Left colon (tissue), 2 donors: ENCODE results near the gene PRR16. TPM values are rescaled to one million over a fixed set of nuclear protein-coding genes. Genes with fewer than 3 reads are reported as not detected.

Experiments used
- ATAC-seq: fragments of 200-7000 bp; cut with Tn5 transposase; one replicate; pipeline ENCODE4 v1.9.1; 2020; ENCODE audit warnings: mild to moderate bottlenecking, moderate library complexity
- DNase-seq, 2 donors: peaks; one replicate each; pipeline ENCODE4 v3.0.0-alpha.2; 2020
- intact Hi-C, 2 donors: fragments of 100-400 bp; cut with DNase I in 1 of 2; cut with micrococcal nuclease in 1 of 2; formaldehyde crosslinking; loops; one replicate each; pipeline versions ENCODE4 v1.11.2 to v1.14.0; 2022; cut with DNase I, micrococcal nuclease
- total RNA-seq, 2 donors: library from RNA; stranded (reverse); fragmentation: NEBNext Ultra II Directional; extraction: Animal tissue kit (Norgen Biotek cat#: 25700); gene quantifications; one replicate each; pipeline ENCODE4 v1.2.1, GENCODE V29; 2021
- donor health status: DM: no; HTN: no; CAD: no.
- donor health status: DM: yes; HTN: yes; CAD: no.

The PRR16 gene
- total RNA-seq, 2 donors from 2014 or later = 1.6 to 2.4 TPM

DNA sequence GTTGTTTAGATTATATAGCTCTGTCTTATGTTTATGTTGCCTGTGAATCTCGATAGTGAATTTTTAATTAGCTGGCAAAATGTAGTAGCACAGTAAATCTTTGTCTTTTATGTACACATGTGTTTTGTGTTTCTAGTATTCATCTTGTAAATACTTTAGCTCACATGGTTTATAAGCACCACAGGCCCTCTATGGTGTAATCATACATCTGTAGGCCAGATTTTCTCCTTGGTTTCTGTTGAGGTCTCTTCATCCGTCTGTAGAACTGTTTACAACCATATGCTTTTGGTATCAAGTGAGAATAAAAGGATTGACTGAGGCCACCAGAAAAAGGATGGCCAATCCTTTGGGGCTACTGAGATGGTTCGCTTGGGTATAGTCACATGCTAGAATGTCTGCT is 45.0 kb downstream of the PRR16 start:
- ATAC-seq (no peak), DNase-seq (no peak)
- intact Hi-C loops = no loop called here

DNA sequence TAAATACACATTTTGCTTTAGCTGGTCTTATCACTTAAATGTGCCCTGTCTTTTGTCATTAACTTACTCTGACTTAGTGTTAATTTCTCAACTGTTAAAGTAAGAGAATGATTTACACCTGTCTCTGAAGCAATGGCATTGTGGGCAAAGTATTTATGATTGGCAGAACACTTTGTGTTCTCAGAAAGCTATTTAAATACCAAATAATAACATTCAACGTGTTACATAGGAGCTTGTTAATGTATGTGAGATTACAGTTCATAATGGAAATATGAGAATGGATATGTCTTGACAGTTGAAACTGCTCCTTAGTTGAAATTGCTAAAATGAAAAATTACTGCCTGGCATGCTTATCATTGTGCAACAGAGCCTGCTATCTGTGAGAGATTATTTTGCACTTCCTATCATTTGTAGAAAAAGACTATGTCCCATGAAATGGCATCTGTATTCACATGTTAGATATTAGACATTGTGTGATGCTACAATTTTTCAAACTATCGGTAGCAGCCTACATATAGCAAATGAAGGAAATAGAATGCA is 46.1 kb downstream of the PRR16 start:
- DNase-seq (no peak), ATAC-seq (no peak)
- intact Hi-C loops = no loop called here

DNA sequence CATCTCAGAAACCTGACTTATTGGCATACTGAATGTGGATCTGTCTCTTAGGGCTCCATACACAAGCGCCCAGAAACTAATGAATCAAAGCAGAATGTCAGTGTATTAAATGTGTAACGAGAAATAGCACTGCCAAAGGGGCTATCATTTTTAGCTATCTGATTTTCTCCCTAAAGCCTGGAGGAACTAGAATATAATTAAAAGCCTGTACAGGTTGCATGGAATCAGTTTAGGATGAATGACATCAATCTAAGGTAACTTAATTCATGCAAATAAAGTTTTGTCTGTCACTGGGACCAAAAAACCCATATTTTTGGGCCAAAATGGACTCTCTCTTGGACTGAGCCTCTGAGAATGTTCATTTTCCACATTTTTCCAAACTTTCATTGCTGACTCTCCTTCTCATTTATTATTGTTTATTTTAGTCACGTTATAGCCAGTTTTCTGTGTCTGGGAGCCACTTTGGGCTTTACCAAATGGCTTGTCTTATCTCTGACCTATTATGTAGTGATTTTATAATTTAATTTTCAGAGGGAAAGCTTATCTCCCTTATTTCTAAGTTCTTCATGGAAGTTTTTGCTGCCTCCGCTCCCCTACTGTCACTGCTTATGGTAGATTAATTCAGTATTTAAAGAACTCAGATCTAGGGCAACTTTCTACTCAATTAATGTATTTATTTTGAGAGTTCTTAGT is 47.0 kb downstream of the PRR16 start:
- DNase-seq (no peak), ATAC-seq (no peak)
- intact Hi-C loops = no loop called here

DNA sequence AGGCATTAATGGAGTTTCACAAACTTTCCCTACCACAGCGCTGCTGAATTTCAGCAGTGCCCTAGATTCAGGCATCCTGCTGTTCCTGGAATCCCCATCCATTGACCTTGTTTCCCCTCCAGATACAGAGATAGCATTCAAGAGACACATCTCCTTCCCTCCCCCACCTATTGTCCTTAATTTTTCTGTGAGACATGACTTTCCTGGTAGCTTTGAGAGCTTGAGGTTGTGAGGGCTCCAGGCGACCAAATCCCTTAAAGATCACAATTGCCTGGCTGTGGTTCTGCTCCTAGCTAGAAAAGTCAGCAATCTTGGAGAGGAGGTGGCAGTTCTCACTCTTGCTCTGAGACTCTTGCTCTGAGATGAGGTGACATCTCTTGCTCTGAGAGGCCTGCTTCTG is 48.0 kb downstream of the PRR16 start:
- no peak for ATAC-seq
- intact Hi-C loops = no loop called here

DNA sequence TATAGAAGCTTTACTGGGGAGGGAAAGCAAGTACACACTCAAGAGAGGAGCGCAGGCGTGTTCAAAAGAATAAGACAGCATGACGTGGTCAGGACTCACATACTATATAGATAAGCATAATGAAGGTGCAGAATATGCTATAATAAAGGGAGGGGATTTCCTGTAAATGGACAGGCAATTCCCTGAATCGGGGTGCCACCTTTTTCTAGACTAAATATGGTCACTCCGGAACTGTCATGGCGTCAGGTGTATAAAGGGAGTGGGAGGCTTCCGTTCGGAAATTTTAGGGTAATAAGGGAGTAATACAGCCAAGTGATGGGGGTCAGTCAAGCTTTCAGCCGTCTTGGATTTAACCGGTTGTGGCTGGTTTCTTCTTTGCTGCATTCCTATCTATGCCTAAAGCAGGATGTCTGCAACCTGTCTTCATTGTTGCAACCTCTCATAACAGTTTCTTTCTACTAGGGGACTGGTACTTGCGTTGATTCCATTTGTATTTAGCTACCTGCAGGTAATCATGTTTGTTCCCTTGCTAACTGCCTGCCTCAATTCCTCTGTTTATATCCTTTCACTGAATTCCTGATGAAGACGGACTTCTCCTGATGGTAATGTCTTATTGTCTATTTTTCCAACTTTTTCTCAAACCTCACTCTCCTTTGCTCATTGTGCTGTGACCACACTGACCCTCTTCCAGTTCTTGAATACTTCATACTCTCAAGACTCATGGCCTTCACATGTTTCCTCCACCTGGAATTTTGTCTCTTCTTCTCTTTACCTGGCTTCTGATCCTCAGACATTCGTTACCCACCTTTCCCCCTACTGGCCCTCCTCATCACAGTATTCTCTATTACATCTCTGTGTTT is 48.9 kb downstream of the PRR16 start:
- DNase-seq (no peak), ATAC-seq (no peak)
- intact Hi-C loops = no loop called here

More for the DNA sequence above, 48.0 kb downstream of the PRR16 start:
- no peak for DNase-seq

DNA sequence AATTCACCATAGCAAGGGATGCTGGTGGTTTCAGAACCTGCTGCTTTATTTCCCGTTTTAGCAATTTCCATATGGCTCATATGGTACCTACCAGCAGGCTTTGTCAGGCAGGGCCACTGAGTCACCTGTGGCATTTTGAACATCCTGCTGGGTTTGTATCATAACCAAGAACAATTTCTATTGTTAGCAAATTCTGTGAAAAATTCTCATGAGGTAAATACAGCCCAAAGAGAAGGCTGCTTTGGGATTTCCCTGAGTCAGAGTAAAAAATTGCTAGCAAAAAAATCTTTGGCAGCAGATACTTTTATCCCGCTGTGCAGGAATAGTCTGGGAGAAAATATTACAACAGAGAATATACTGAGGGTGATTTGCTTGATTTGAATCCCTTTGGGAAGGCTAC is 52.7 kb downstream of the PRR16 start:
- intact Hi-C loops = no loop called here
- DNase-seq = no peak
- ATAC-seq = no peak

DNA sequence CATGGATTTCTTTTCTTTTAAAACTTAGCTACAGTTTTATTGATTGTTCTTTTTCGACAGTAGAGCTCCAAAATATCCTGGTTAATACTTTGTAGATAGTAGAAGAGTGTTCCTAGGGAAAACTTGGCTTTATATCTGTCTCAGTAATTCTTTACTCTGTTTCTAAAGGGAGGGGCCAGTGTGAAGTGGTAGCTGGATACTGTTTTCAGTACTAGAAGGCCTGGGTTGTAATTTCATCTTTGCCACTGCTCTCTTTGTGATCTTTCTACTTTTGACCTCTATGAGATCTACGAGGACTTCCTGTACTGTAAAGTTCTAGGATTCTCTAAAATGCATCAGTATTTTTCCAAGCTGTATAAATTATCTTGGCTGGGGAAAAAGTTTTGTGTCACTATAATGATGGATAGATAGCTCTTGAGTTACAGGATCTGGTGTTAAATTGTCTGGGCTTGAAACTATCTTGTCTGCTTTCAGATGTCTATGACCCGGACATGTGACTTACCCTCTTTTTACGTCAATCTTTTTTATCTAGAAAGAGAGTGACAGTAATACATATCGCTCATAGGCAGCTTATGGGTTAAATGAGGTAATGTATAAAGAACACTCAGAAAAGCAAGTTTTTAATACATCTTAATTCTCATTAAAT is 53.6 kb downstream of the PRR16 start:
- intact Hi-C loops = no loop called here

DNA sequence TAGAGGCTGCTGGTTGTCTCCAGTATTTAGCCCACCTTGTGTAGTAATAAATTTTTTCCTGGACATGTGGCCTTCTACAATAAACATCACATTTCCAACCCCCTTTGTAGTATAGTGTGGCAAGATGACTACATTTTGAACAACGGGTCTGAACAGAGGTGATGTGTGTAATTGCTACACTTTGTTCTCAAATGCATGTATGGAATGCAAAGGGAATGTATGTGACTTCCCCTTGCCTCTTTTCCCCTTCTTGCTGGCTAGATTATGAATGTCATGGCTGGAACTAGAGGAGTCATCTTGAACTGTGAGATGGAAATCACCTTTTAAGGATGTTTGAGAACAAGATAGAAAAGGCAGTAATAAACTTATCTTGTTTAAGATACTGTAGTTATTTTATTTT is 54.5 kb downstream of the PRR16 start:
- DNase-seq (no peak), ATAC-seq (no peak)
- intact Hi-C loops = no loop called here

More for the DNA sequence above, 53.6 kb downstream of the PRR16 start:
- no peak for ATAC-seq
- DNase-seq = no peak

DNA sequence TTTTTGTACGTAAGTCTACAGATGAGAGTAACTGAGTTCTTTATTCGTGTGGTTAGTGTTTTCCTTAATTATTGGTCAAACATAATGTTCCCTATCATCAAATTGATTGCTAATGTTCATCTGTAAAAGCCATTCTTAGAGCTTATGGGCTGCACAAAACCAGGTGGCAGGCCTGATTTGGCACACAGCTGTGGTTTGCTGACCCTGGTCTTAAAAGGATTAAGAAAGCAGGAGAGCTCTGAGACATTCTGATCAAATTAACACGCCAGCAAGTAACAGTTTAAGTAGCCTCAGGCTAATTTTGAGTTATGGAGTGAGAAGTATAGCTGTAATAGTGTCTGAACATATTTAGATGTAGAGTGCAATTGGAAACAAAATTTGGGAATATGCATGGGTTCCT is 63.2 kb downstream of the PRR16 start:
- ATAC-seq (no peak), DNase-seq (no peak)
- intact Hi-C loops = no loop called here

DNA sequence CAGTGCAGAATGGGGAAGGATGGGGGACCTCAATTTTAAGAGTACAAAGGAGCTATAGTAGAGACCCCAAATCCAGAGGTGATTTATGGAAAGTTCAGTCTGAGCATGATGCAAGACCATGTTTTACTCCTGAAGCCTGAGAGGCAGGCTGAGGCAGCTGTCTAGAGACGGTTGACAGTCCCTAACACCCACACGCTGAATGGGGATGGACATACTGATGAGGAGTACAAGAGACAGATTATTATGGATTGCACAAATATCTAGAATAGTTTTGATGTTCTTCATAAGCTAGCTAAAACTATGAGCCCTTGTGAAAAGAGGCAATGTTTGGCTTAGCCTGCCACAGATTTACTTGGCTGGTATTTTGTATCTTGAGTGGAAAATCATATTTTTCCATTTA is 64.5 kb downstream of the PRR16 start:
- intact Hi-C loops = no loop called here
- ATAC-seq (no peak), DNase-seq (no peak)

DNA sequence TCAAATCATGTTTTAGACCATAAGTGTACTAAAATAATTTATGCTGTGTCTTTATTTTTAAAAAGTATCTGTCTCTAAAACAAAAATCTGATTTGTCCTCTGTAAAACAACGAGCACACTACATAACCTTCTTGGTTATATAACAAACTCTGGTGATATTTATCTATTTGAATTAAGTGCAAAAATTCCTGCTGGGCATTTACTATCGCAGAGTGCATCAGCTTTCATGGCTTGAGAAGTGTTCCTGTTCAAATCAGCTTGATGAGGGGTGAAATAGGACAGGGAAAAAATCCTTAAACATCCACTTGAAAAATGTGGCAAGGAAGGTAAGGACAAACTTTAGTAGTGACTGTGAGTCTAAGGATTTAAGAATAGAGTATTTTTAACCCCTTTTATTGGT is 65.3 kb downstream of the PRR16 start:
- ATAC-seq = no peak
- no peak for DNase-seq
- intact Hi-C loops = no loop called here

DNA sequence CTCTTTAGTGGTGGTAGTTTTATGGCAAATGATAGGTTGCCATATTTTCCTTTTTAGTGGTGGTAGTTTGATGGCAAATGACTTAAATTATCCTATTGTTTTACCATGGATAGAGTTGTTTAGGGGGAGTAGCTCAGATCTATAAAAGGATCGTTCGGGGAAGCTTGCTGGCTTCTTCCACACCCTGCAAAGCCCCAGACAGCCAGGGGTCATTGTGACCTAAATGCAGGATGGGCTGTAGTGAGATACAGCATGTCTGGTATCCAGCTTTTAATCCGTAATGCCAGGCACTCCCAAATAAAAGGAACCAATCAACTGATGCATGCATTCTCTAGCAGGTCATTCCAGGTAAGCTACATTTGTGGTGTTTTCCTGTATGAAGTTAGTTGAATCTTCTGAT is 67.1 kb downstream of the PRR16 start:
- DNase-seq (no peak), ATAC-seq (no peak)
- intact Hi-C loops = no loop called here

DNA sequence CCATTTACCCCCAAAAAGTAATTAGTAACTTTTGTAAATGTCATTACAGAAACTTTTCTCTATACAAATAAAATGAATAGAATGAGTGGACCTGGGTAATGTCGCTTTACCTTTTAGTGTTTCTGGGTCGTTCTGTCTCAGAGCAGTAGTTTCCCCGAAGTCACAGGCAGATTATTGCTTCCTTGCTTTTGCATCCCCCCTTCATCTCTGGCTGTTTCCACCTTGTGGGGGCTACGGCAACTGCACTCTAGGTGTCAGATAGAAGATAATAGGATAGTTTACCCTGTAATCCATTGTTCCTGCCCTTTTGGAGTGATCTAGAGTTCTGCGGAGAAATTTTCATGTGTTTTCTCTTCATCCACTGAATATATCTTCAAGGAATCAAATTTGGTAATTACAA is 68.7 kb downstream of the PRR16 start:
- intact Hi-C loops = no loop called here
- no peak for ATAC-seq
- no peak for DNase-seq

DNA sequence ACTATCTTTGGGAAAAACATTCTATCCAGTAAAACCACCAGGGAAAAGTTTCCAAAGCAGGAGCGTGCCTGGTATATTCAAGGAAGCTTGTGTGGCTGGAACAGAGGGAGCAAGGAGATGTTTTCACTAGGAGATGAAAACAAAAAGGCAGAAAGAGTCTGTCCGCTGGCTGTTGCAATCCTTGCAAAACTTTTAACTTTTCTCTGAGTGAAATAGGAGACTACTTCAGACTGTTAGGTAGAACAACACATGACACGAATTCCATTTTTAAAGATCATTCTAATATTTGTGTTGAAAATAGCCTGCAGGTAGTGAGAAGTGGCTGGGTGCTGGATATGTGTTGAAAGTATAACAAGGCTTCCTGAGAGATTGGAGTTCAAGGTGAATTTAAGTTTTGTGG is 69.5 kb downstream of the PRR16 start:
- intact Hi-C loops = no loop called here
- no peak for ATAC-seq

DNA sequence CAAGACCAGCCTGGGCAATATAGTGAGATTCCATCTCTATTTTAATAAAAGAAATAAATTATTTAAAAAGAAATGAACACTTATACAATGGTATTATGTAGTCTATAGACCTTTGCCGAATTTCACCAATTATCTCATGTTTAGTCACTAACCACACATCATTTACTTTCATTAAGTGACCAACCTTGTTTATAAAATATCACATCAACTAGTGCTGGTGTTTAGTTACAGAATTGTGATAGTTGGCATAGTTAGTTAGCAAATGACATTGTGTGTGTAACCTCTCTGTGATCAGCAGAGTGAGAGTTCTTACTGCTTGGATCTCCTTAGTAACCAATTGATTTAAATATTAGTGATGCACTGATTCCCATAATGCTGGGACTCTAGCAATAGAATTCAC is 71.8 kb downstream of the PRR16 start:
- DNase-seq = no peak
- no peak for ATAC-seq
- intact Hi-C loops = no loop called here

More for the DNA sequence above, 69.5 kb downstream of the PRR16 start:
- no peak for DNase-seq

DNA sequence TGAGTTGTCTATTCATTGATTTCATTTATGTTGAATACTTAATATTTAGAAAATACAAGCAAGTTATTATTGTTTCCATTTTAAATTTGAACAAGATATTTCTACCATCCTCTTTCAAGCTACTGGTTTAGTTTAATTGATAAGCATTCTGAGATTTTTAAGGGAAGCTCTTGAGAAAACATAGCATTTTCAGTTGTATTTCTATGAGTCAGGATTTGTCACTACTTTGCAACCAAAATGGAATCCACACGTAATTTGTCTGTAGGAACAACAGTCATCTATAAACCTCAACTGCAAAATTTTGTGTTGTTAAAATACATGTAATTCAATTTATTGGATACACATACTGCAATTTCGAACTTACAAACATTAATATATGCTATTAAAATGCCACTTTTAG is 74.0 kb downstream of the PRR16 start:
- DNase-seq = no peak
- intact Hi-C loops = no loop called here
- no peak for ATAC-seq

DNA sequence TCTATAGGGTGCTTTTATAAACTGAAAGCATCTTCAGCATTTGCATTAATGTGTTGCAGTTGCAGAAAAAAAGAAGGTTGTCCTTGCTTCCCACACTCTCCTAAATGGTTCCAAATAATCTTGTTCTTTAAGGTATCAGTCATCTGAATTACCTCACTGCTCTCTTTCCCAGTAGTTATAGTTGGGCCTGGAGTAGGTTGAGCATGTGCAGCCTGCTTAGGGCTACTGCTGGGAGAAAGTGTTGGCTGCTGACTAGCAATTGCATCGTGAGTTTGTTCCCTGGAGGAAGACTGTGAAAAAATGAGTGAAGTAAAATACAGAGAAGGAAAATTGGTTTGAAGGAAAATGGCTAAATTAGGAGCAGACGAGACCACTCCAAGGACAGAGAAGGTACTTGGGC is 74.5 kb downstream of the PRR16 start:
- DNase-seq (no peak), ATAC-seq (no peak)
- intact Hi-C loops = no loop called here

DNA sequence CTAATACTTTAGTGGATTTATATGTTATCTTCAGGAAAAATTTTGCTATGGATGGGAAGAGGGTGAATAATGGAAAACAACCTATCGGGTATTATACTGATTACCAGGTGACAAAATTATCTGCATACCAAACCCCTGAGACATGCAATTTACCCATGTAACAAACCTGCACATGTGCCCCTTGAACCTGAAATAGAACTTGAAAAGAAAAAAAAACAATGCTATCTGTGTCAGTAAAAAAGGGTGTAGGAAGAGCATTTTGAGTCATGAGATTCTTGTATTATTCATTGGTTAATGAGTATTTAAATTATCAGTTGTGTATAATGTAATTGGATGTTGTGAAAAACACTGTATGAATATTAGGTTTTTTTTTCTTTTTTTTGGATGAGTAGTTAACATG is 75.4 kb downstream of the PRR16 start:
- ATAC-seq = no peak
- intact Hi-C loops = no loop called here
- DNase-seq = no peak

DNA sequence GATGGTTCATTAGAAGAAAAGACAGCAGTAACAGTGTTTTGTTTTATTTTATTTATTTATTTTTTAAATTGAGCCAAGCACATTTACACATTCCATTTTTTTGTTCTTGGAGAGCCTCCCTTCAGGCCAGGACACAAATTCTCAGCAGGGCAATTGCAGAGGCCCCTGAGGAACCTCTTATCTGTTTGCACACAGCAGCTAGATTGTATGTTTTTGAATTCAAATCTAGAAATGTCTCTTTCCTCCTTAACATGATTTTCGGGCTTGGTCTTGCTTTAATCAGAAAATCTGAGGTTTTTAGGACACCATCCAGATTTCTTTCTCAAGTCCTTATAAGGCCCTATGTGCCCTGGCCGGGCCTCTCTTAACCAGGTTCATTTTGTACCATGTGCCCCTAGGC is 76.0 kb downstream of the PRR16 start:
- ATAC-seq = no peak
- intact Hi-C loops = no loop called here
- no peak for DNase-seq

DNA sequence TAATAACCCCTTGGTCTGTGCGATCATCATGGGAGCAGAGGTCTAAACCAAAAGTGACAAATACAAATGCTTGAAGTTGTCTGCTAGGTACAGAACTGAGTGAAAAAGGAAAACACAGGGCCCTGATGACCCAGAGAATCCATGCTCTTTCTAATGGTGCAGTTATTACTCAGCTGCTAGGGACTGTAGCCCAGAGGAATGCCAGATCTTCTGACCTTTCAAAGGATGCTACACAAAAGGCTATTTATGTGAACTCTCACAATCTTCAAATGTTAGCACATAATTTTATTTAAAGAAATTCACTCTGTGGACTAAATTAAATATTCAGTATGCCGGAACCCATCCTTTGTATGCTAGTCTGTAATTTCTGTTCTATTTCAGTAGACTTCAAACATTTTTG is 79.9 kb downstream of the PRR16 start:
- DNase-seq = no peak
- intact Hi-C loops = no loop called here
- no peak for ATAC-seq
